Gastrocnemius medialis (tissue), 4 donors: Measurements from ENCODE around the gene PRORP. TPM values are rescaled to one million over a fixed set of nuclear protein-coding genes. Genes with fewer than 3 reads are reported as not detected.

ENCODE experiments used
- ATAC-seq, 2 donors: fragments of 150-250 bp; one replicate each; pipeline ENCODE4 v1.9.1; 2016
- DNase-seq, 2 donors: peaks; one replicate each; pipeline ENCODE4 v3.0.0-alpha.2; 2019
- H3K27ac ChIP-seq, 4 donors: fragments of 200-600 bp; sonication (generic); 1 replicate in 1 of 4; 2 replicates in 3 of 4; pipeline ENCODE4 v1.5.1; 2016 to 2018; ENCODE audit warnings: mild to moderate bottlenecking in 2 of 4, moderate library complexity in 1 of 4
- H3K27me3 ChIP-seq, 3 donors: fragments of 200-600 bp; sonication (generic) in 2 of 3; 1 replicate in 1 of 3; 2 replicates in 2 of 3; pipeline versions ENCODE4 v1.5.1 to v1.6.0; 2016 to 2019; ENCODE audit warnings: mild to moderate bottlenecking in 1 of 3, moderate library complexity in 1 of 3
- H3K36me3 ChIP-seq, 2 donors: fragments of 200-600 bp; sonication (generic) in 1 of 2; one replicate each; pipeline ENCODE4 v1.5.1; 2017 to 2018
- H3K4me1 ChIP-seq, 2 donors: fragments of 200-600 bp; sonication (generic) in 1 of 2; one replicate each; pipeline ENCODE4 v1.5.1; 2016 to 2017; ENCODE audit warnings: mild to moderate bottlenecking in 2 of 2
- H3K4me3 ChIP-seq, 4 donors: fragments of 200-600 bp; sonication (generic) in 3 of 4; 1 replicate in 1 of 4; 2 replicates in 3 of 4; pipeline ENCODE4 v1.5.1; 2016 to 2019; ENCODE audit warnings: mild to moderate bottlenecking in 2 of 4
- H3K9me3 ChIP-seq, 3 donors: fragments of 200-600 bp; sonication (generic) in 2 of 3; 1 replicate in 1 of 3; 2 replicates in 2 of 3; pipeline ENCODE4 v1.5.1; 2016 to 2019
- POLR2A ChIP-seq, 2 donors: fragments of 450-650 bp; IDR thresholded peaks; one replicate each; pipeline ENCODE4 v1.6.1; 2017; ENCODE audit warnings: antibody characterized with exemption in 2 of 2, mild to moderate bottlenecking in 2 of 2, moderate library complexity in 2 of 2
- in situ Hi-C, 4 donors: fragments of 200-750 bp; cut with MboI; loops; one replicate each; pipeline versions ENCODE4 v1.15.0 to v1.8.0; 2017; ENCODE audit warnings: low sequenced_read_pairs in 4 of 4
- intact Hi-C: fragments of 100-400 bp; cut with DNase I; formaldehyde crosslinking; loops from one replicate; pipeline ENCODE4 v1.15.1; 2023; ENCODE audit warnings: low total_unique reads
- total RNA-seq, 4 donors: library from RNA; depleted of rRNA; stranded (reverse); fragments of >200 nt; gene quantifications; one replicate each; pipeline versions ENCODE4 v1.1.0 to v1.2.3, GENCODE V29; 2016
- TF ChIP-seq, protein P1 (sequence below), 5 experiments: fragments of 450-650 bp in 3 of 5; fragments of 200-600 bp in 2 of 5; sonication (generic) in 2 of 5; IDR thresholded peaks in 4 of 5; conservative IDR thresholded peaks in 1 of 5; 1 replicate in 4 of 5; 2 replicates in 1 of 5; pipeline ENCODE4 v1.5.1; 2016 to 2019; ENCODE audit warnings: antibody characterized with exemption in 5 of 5, mild to moderate bottlenecking in 3 of 5, moderate library complexity in 3 of 5

PRORP gene
- total RNA-seq, 4 donors from 2014 or later, result 14.8 to 21.8 (median 20.0) TPM

DNA sequence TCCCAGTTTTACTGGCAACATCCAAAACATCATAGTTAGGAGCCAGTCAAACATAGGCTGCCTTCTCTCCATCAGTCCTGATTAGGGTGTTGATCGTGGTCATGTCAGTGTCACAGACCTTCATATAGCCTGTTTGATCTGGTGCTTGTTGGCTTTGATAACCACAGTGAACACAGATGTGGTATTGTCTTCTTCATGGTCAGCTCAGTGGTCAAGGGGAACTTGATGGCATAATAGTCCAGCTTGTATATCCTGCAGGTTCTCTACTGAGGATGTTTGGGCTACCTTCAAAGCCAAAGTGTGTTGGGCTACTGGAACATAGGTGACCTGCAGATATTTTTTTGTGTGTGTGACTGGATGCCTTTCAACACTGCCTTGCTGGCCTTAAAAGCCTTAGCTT, 21.7 kb downstream of the PRORP start:
- intact Hi-C loops (loop anchor here (10.0 kb wide), 1 partner anchor 81 kb away; no protein-coding TSS in a partner anchor), in situ Hi-C loops (loop anchor here in 2 of 4 donors (5.0 kb wide), 2 partner anchors 268 to 278 kb away; no protein-coding TSS in a partner anchor)
- ATAC-seq (no peak), DNase-seq (no peak)
- no peaks in the 10 kb centered on the region for H3K27me3 ChIP-seq
- no peak overlapping the region for H3K4me3 ChIP-seq
- H3K9me3 ChIP-seq, result no peaks in the 10 kb centered on the region
- no peaks in the 10 kb centered on the region for H3K36me3 ChIP-seq
- no peaks in the 10 kb centered on the region for H3K4me1 ChIP-seq
- no peak overlapping the region for H3K27ac ChIP-seq
- TF ChIP-seq, protein P1, sequence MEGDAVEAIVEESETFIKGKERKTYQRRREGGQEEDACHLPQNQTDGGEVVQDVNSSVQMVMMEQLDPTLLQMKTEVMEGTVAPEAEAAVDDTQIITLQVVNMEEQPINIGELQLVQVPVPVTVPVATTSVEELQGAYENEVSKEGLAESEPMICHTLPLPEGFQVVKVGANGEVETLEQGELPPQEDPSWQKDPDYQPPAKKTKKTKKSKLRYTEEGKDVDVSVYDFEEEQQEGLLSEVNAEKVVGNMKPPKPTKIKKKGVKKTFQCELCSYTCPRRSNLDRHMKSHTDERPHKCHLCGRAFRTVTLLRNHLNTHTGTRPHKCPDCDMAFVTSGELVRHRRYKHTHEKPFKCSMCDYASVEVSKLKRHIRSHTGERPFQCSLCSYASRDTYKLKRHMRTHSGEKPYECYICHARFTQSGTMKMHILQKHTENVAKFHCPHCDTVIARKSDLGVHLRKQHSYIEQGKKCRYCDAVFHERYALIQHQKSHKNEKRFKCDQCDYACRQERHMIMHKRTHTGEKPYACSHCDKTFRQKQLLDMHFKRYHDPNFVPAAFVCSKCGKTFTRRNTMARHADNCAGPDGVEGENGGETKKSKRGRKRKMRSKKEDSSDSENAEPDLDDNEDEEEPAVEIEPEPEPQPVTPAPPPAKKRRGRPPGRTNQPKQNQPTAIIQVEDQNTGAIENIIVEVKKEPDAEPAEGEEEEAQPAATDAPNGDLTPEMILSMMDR (IDR thresholded peaks at IDR 0.05 in 4 of 5, conservative IDR thresholded peaks at IDR 0.05 in 1 of 5), result no peak
- TF ChIP-seq POLR2A (IDR thresholded peaks at IDR 0.05), result no peak

DNA sequence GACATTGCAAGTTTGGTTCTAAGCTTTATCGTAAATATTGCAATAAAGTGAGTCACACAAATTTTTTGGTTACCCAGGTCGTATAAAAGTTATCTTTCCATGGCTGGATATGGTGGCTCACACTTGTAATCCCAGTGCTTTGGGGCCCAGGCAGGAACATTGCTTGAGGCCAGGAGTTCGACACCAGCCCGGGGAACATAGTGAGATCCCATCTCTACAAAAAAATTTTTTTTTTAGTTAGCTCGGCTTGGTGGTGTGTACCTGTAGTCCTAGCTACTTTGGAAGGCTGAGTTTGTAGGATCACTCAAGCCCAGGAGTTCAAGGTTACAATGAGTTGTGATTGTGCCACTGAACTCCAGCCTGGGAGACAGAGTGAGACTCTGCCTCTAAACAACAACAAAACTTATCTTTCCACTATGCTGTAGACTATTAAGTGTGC, 24.4 kb downstream of the PRORP start:
- in situ Hi-C loops, result no loop called here
- no peak overlapping the region for H3K27ac ChIP-seq
- H3K27me3 ChIP-seq, result no peaks in the 10 kb centered on the region
- H3K4me3 ChIP-seq, result no peak overlapping the region
- DNase-seq (no peak), ATAC-seq (no peak)
- no peaks in the 10 kb centered on the region for H3K4me1 ChIP-seq
- no peaks in the 10 kb centered on the region for H3K9me3 ChIP-seq
- no peaks in the 10 kb centered on the region for H3K36me3 ChIP-seq
- intact Hi-C loops, result loop anchor here (10.0 kb wide), 1 partner anchor 78 kb away; no protein-coding TSS in a partner anchor
- TF ChIP-seq, protein P1 (IDR thresholded peaks at IDR 0.05 in 4 of 5, conservative IDR thresholded peaks at IDR 0.05 in 1 of 5), result no peak
- TF ChIP-seq POLR2A (IDR thresholded peaks at IDR 0.05), result no peak

DNA sequence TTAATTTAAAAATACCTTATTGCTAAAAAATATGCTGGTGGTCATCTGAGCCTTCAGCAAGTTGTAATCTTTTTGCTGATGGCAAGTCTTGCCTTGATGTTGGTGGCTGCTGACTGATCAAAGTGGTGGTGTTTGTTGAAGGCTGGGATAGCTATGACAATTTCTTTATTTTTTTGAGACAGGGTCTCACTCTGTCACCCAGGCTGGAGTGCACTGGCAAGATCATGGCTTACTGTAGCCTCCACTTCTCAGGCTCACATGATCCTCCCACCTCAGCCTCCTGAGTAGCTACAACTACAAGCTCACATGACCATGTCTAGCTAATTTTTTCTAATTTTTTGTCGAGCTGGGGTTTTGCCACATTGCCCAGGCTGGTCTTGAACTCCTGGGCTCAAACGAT, 24.8 kb downstream of the PRORP start:
- ATAC-seq (no peak), DNase-seq (no peak)
- H3K36me3 ChIP-seq, result no peaks in the 10 kb centered on the region
- H3K27me3 ChIP-seq, result no peaks in the 10 kb centered on the region
- no peaks in the 10 kb centered on the region for H3K4me1 ChIP-seq
- TF ChIP-seq POLR2A (IDR thresholded peaks at IDR 0.05), result no peak
- TF ChIP-seq, protein P1 (IDR thresholded peaks at IDR 0.05 in 4 of 5, conservative IDR thresholded peaks at IDR 0.05 in 1 of 5), result no peak
- H3K27ac ChIP-seq, result no peak overlapping the region
- no peaks in the 10 kb centered on the region for H3K9me3 ChIP-seq
- H3K4me3 ChIP-seq, result no peak overlapping the region
- intact Hi-C loops, result loop anchor here (10.0 kb wide), 1 partner anchor 78 kb away; no protein-coding TSS in a partner anchor
- in situ Hi-C loops, result no loop called here

DNA sequence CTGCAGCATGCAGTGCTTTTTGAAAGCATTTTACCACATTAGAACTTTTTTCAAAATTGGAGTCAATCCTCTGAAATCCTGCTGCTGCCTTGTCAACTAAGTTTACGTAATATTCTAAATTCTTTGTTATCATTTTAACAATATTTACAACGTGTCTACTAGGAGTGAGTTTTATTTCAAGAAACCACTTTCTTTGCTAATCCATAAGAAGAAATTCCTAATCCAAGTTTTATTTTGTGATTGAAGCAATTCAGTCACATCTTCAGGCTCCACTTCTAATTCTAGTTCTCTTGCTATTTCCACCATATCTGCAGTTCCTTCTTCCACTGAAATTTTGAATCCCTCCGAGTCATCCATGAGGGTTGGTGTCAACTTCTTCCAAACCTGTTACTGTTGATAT, 25.4 kb downstream of the PRORP start:
- intact Hi-C loops, result loop anchor here (10.0 kb wide), 1 partner anchor 77 kb away; no protein-coding TSS in a partner anchor
- DNase-seq, result no peak

More for the DNA sequence above, 25.4 kb downstream of the PRORP start:
- ATAC-seq, result no peak
- in situ Hi-C loops, result no loop called here
- Histone ChIP-seq H3K9me3 (no peaks in the 10 kb centered on the region), H3K27me3 (no peaks in the 10 kb centered on the region), H3K4me3 (no peak overlapping the region), H3K36me3 (no peaks in the 10 kb centered on the region), H3K27ac (no peak overlapping the region), H3K4me1 (no peaks in the 10 kb centered on the region)
- no peak for TF ChIP-seq POLR2A (IDR thresholded peaks at IDR 0.05)
- TF ChIP-seq, protein P1 (IDR thresholded peaks at IDR 0.05 in 4 of 5, conservative IDR thresholded peaks at IDR 0.05 in 1 of 5), result no peak
